Fibroblast of villous mesenchyme (primary cell): ENCODE results near the gene RXFP1. TPM values are rescaled to one million over a fixed set of nuclear protein-coding genes. Genes with fewer than 3 reads are reported as not detected.

Source experiments
- DNase-seq: peaks from one replicate; pipeline ENCODE4 v3.0.0-alpha.2; 2010; ENCODE audit warnings: low read depth
- H3K4me3 ChIP-seq: 2 replicates; pipeline ENCODE4 v1.5.1; 2011; ENCODE audit warnings: low read depth, mild to moderate bottlenecking, low read length
- total RNA-seq: library from RNA; depleted of rRNA; stranded (reverse); fragments of >200 nt; gene quantifications from 2 replicates; pipeline ENCODE4 v1.2.3, GENCODE V29; 2012
- TF ChIP-seq, protein P1 (sequence below): IDR thresholded peaks from 2 replicates; pipeline ENCODE4 v1.5.1; 2012; ENCODE audit warnings: low read depth, mild to moderate bottlenecking, low read length; ENCODE audit not compliant: insufficient read depth

RXFP1 gene
- total RNA-seq, 1 donor, result 1.7 TPM

DNA sequence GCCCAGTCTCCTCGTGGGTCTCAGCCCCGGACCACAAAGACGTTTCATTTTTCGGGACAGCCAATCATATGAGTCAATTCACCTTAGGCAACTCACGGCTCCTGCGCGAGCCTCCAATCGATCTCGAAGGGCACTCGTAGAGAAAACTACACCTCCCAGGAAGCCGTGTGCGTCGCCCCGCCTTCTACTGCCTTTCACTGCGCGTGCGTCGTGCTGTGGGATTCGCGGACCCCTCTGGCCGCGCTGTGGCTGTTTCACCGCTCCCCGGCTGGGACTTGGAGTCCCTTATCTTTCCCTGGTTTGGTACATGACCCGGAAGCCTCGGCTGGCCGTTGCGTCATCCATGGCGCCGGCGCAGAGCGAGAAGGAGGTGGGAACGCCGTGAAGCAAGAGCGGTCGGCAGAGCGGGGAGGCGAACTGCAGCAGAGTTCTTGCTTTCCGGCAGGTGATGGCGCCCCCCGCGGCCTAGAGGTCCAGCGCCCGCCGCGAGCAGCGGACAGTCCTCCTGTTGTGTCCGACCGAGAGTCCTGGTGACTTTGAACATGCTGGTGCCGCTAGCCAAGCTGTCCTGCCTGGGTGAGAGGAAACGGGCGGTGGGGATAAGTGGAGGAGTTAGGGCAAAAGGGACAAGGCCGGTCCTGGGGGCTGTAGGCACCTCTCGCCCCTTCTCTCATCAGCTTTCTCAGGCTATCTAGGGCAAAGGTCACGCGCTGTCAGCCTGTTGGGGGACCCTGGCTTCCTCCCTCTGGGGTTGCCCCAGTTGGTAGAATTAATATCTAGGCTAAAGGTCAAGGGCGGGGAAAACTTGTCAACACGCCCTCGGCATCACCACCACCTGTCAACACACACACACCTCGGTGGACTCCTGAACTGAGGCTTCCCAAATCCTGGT is 150.5 kb downstream of the RXFP1 start, which contains the start of gene ETFDH:
ETFDH (plus strand) TSS at position 382 of the 892 bp plus-strand sequence; CDS start at position 543, 161 bp downstream.
- peak; percentile 100 for DNase-seq
- peak within 1 kb of the TSS; percentile 96 for H3K4me3 ChIP-seq
- TF ChIP-seq, protein P1, sequence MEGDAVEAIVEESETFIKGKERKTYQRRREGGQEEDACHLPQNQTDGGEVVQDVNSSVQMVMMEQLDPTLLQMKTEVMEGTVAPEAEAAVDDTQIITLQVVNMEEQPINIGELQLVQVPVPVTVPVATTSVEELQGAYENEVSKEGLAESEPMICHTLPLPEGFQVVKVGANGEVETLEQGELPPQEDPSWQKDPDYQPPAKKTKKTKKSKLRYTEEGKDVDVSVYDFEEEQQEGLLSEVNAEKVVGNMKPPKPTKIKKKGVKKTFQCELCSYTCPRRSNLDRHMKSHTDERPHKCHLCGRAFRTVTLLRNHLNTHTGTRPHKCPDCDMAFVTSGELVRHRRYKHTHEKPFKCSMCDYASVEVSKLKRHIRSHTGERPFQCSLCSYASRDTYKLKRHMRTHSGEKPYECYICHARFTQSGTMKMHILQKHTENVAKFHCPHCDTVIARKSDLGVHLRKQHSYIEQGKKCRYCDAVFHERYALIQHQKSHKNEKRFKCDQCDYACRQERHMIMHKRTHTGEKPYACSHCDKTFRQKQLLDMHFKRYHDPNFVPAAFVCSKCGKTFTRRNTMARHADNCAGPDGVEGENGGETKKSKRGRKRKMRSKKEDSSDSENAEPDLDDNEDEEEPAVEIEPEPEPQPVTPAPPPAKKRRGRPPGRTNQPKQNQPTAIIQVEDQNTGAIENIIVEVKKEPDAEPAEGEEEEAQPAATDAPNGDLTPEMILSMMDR, result peak; percentile 59

DNA sequence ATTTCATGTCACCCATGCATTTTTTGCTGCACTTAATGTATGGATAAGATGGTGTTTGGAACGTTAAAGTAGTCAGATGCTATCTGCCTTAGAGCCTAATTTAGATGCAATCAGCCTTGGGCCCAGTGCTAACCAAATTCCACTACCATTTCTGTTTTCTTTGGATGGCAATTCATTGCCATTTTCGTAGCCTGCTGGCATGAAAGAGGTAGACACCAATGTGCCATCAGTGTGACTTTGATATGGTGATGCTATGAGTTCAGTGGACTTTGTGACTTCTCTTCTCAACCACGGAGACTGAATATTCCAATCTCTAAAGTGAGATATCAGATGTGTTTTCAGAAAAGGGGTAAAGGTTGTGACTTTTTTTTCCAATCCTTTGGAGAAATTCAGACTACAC is 152.0 kb downstream of the RXFP1 start:
- H3K4me3 ChIP-seq, result no peak overlapping the region
- TF ChIP-seq, protein P1, result no peak
- no peak for DNase-seq

DNA sequence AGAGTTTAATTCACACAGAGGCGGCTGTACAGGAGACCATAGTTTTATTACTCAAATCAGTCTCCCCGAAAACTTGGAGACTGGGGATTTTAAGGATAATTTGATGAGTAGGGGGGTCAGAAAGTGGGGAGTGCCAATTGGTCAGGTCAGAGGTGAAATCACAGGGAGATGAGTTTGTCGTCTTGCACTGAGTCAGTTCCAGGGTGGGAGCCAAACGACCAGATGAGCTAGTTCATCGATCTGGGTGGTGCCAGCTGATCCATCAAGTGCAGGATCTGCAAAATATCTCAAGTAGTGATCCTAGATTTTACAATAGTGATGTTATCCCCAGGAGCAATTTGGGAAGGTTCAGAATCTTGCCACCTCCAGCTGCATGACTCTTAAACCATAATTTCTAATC is 154.4 kb downstream of the RXFP1 start:
- DNase-seq, result no peak
- H3K4me3 ChIP-seq, result no peak overlapping the region
- TF ChIP-seq, protein P1, result no peak

DNA sequence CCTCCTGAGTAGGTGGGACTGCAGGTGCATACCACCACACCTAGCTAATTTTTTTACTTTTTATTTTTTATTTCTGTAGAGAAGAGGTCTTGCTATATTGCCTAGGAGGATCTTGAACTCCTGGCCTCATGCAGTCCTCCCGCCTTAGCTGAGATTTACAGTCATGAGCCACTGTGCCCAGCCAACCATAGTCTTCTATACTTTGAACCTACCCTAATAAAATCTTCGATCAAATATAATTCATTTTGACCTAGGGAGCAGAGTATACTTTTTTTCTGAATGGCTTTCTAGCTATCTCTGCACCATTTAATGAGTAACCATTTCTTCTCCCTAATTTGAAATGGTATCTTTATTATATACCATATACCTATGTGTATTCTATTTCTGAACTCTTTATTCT is 157.1 kb downstream of the RXFP1 start:
- TF ChIP-seq, protein P1, result no peak
- DNase-seq, result no peak
- H3K4me3 ChIP-seq, result no peak overlapping the region

DNA sequence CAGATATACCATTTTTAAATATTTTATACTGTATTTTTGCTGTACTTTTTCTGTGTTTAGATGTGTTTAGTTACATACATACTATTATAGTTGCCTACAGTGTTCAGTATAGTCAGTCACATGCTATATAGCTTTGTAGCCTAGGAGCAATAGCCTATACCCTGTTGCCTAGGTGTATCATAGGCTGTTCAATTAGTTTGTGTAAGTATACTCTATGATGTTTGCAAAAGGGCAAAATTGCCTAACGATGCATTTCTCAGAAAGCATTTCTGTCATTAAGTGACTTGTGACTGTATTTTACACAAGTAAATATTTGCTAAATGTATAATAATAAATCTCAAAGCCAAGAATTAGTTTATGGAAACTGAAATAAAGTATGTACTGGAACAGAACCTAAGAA is 159.9 kb downstream of the RXFP1 start:
- H3K4me3 ChIP-seq, result no peak overlapping the region
- TF ChIP-seq, protein P1, result no peak
- DNase-seq, result no peak

DNA sequence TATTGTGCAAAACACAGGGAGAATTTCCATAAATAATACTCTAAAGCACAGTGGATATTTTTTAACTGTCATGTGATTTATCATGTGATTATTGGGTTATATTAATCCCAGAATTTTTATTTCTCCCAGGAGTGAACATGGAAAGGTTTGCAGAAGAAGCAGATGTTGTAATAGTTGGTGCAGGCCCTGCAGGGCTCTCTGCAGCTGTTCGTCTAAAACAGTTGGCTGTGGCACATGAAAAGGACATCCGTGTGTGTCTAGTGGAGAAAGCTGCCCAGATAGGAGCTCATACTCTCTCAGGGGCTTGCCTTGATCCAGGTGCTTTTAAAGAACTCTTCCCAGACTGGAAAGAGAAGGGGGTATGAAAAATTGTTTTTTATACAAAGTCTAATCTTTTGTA is 160.4 kb downstream of the RXFP1 start:
- no peak for DNase-seq
- TF ChIP-seq, protein P1, result no peak
- no peak overlapping the region for H3K4me3 ChIP-seq
